ENCODE data around the gene PATZ1. TPM values are rescaled to one million over a fixed set of nuclear protein-coding genes. Genes with fewer than 3 reads are reported as not detected.

The PATZ1 gene
- total and polyA plus RNA-seq, 7 donors = 3.7 to 21.4 (median 17.4) TPM

DNA sequence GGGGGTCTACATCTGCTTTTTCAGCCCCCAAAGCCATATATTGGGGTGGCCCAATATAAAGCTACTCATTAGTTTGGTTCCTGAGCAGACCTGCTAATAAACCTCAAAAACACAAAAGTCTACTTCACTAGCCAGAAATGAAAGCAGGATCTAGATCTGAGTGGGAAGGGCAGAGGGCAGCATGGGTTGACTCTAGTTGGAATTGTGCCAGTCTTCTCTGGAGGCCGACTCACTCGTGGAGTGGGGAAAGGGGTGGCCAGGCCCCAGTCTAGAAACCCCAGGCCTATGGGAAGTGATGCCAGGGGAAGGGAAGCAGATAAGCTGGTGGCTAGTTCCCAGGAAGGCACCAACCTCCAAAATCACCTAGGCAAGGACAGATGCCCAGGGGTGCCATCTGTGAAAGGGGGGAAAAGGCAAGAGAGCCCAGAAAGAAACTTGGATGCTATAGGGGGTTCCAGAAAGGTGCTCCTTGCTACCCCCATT is 5.3 kb downstream of the PATZ1 start:
- no peak for DNase-seq
- Histone ChIP-seq H3K4me1 (peaks cover 0 to 49% (median 35%) of the 10 kb centered on the region in 4 donors), H3K4me3 (no peak overlapping the region), H3K9me3 (no peaks in the 10 kb centered on the region), H3K36me3 (peaks cover 8 to 60% (median 19%) of the 10 kb centered on the region in 4 donors), H3K27ac (no peak overlapping the region), H3K27me3 (no peaks in the 10 kb centered on the region)
- intact Hi-C loops (cut with DNase I) = no loop called here
- WGBS, 2 donors = 5 to 31% methylated on average over 2 of the region's 2 CpGs
- TF ChIP-seq POLR2A (IDR thresholded peaks at IDR 0.05) (no peak), POLR2AphosphoS5 (IDR thresholded peaks at IDR 0.05) (no peak), EP300 (IDR thresholded peaks at IDR 0.05) (no peak), CTCF (IDR thresholded peaks at IDR 0.05) (no peak)

DNA sequence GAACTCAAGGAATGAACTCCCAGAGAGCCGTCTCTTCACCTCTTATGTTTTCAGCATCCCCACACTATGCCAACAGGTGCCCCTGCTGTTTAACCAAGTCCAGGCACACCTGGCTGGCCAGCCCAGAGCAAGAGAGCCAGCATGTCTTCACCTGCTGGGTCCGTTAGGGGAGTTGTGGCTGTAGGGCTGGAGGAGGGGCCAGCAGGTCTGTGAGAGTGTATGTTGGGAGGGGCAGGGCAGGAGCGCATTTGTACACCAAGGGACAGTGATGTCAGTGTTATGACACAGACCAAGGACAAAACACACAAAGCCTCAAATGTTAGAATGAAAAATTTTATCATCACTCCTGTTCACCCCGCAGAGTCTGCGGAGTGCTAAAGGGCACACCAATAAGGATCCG is 5.8 kb downstream of the PATZ1 start:
- no peak for DNase-seq
- Histone ChIP-seq H3K27ac (no peak overlapping the region), H3K4me3 (no peak overlapping the region), H3K4me1 (peaks cover 0 to 45% (median 33%) of the 10 kb centered on the region in 4 donors), H3K27me3 (no peaks in the 10 kb centered on the region), H3K9me3 (no peaks in the 10 kb centered on the region), H3K36me3 (peaks cover 11 to 64% (median 23%) of the 10 kb centered on the region in 4 donors)
- TF ChIP-seq POLR2AphosphoS5 (IDR thresholded peaks at IDR 0.05) (no peak), CTCF (IDR thresholded peaks at IDR 0.05) (no peak), POLR2A (IDR thresholded peaks at IDR 0.05) (no peak), EP300 (IDR thresholded peaks at IDR 0.05) (no peak)
- intact Hi-C loops (cut with DNase I) = no loop called here
- WGBS, 2 donors = 73 to 89% methylated on average over 6 of the region's 6 CpGs

DNA sequence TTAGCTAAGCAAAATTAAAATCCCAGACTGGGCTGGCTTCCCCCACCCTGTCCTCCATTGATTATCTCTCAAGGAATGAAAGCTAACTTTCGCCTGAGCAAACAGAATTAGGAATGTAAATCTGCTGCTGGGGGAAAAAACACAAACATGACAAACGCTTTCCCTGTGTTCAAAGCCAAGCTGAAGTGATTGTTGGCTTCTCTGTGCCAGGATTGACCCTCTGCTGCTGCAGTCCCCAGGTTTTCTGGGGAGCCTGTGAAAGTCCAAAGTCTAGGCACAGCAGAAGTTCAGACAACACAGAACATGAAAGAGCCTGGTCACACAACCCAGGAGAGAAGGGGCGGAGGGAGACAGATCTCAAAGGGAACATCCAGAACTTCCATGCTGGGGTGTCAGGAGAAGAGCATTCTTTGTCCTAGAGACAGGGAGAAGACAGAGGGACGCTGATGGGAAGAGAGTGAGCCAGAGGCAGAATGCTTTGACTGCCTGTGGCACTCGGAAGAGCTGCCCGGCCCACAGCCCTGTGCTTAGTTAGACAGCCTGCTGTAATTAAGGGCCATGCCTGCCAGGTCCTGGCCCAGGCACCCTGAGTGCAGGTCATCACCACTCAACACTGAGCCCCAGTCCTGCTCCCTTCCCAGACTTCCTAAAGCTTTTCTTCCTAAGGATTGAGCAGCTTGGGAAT is 6.9 kb downstream of the PATZ1 start:
- DNase-seq = no peak
- Histone ChIP-seq H3K27me3 (no peaks in the 10 kb centered on the region), H3K9me3 (no peaks in the 10 kb centered on the region), H3K36me3 (peaks cover 21 to 75% (median 30%) of the 10 kb centered on the region in 4 donors), H3K27ac (no peak overlapping the region), H3K4me1 (peaks cover 0 to 35% (median 24%) of the 10 kb centered on the region in 4 donors), H3K4me3 (no peak overlapping the region)
- no peak for TF ChIP-seq POLR2AphosphoS5 (IDR thresholded peaks at IDR 0.05)
- TF ChIP-seq POLR2A (IDR thresholded peaks at IDR 0.05) = no peak
- TF ChIP-seq EP300 (IDR thresholded peaks at IDR 0.05) = no peak
- no peak for TF ChIP-seq CTCF (IDR thresholded peaks at IDR 0.05)
- WGBS, 2 donors = 35 to 70% methylated on average over 6 of the region's 6 CpGs
- intact Hi-C loops (cut with DNase I) = no loop called here

- intact Hi-C loops (cut with DNase I) = no loop called here
- H3K4me3 ChIP-seq = no peak overlapping the region
- no peak for DNase-seq
- 80 to 90% methylated on average over 5 of the region's 5 CpGs for WGBS, 2 donors
- no peak overlapping the region for H3K27ac ChIP-seq
- no peaks in the 10 kb centered on the region for H3K27me3 ChIP-seq
- H3K9me3 ChIP-seq = no peaks in the 10 kb centered on the region
- peaks cover 28 to 91% (median 42%) of the 10 kb centered on the region in 4 donors for H3K36me3 ChIP-seq
- TF ChIP-seq CTCF (IDR thresholded peaks at IDR 0.05) (no peak), EP300 (IDR thresholded peaks at IDR 0.05) (no peak), POLR2AphosphoS5 (IDR thresholded peaks at IDR 0.05) (no peak), POLR2A (IDR thresholded peaks at IDR 0.05) (no peak)
- H3K4me1 ChIP-seq = peaks cover 0 to 13% (median 6%) of the 10 kb centered on the region in 4 donors
Observed at GRCh38 chr22:31337178-31337577, 9.0 kb downstream of the PATZ1 start.
